22Rv1 (cell line): Measurements from ENCODE around the gene SEMA4A.
"Not testable (repeated sequence)": the region's sequence is repeated elsewhere in the genome, so short reads cannot be mapped to it uniquely, and the experiment has no call there.

Experiments used
- ZFX ChIP-seq: fragments of 450-650 bp; IDR thresholded peaks from 2 replicates; pipeline ENCODE4 v1.6.1; 2017; ENCODE audit warnings: antibody characterized with exemption, borderline replicate concordance
- TF ChIP-seq, protein P1 (sequence below): fragments of 450-650 bp; IDR thresholded peaks from 2 replicates; pipeline ENCODE4 v1.5.1; 2017; ENCODE audit warnings: mild to moderate bottlenecking

DNA sequence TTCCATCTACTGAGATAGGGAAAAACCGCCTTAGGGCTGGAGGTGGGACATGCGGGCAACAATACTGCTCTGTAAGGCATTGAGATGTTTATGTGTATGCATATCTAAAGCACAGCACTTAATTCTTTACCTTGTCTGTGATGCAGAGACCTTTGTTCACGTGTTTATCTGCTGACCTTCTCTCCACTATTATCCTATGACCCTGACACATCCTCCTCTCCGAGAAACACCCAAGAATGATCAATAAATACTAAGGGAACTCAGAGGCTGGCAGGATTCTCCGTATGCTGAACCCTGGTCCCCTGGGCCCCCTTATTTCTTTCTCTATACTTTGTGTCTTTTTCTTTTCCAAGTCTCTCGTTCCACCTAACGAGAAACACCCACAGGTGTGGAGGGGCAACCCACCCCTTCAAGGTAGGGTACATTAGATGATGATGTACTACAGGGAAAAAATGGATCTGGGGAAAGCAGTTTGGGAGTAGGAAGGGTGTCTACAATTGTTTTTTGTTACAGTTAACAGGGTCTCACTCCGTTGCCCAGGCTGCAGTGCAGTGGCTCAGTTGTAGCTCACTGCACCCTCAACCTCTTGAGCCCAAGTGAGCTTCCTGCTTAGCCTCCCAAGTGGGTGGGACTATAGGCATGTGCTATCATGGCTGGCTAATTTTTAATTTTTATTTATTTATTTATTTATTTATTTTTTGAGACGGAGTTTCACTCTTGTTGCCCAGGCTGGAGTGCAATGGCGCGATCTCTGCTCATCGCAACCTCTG lies 28.8 kb downstream of the SEMA4A start:
- TF ChIP-seq, protein P1, sequence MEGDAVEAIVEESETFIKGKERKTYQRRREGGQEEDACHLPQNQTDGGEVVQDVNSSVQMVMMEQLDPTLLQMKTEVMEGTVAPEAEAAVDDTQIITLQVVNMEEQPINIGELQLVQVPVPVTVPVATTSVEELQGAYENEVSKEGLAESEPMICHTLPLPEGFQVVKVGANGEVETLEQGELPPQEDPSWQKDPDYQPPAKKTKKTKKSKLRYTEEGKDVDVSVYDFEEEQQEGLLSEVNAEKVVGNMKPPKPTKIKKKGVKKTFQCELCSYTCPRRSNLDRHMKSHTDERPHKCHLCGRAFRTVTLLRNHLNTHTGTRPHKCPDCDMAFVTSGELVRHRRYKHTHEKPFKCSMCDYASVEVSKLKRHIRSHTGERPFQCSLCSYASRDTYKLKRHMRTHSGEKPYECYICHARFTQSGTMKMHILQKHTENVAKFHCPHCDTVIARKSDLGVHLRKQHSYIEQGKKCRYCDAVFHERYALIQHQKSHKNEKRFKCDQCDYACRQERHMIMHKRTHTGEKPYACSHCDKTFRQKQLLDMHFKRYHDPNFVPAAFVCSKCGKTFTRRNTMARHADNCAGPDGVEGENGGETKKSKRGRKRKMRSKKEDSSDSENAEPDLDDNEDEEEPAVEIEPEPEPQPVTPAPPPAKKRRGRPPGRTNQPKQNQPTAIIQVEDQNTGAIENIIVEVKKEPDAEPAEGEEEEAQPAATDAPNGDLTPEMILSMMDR: not testable (repeated sequence)
- TF ChIP-seq ZFX: not testable (repeated sequence)
